Inflammatory macrophage treated with lipopolysaccharide for 4 hours (primary cell): ENCODE results near the gene CYP4A11.
"Not testable (repeated sequence)": the region's sequence is repeated elsewhere in the genome, so short reads cannot be mapped to it uniquely, and the experiment has no call there.

Experiments
- DNase-seq: peaks from one replicate; pipeline ENCODE4 v3.0.0-alpha.2; 2020

Gene CYP4A11

GRCh38 chr1:46903481-46903880 is 37.8 kb downstream of the CYP4A11 start:
- no peak for DNase-seq

GRCh38 chr1:46900401-46900800 is 40.9 kb downstream of the CYP4A11 start:
- DNase-seq, result no peak

- DNase-seq, result not testable (repeated sequence)
Observed at GRCh38 chr1:46881656-46882055, 59.6 kb downstream of the CYP4A11 start.
